B cell (primary cell): Measurements from ENCODE around the gene METRNL.

Source experiments
- EZH2 ChIP-seq: IDR thresholded peaks from 2 replicates; pipeline ENCODE4 v1.6.1; 2012; ENCODE audit warnings: borderline replicate concordance, low read depth, mild to moderate bottlenecking, moderate library complexity, low read length; ENCODE audit not compliant: insufficient read depth, poor library complexity, severe bottlenecking
- TF ChIP-seq, protein P1 (sequence below): fragments of 200-600 bp; IDR thresholded peaks from one replicate; pipeline ENCODE4 v1.8.0; 2022; ENCODE audit warnings: antibody characterized with exemption, mild to moderate bottlenecking

DNA sequence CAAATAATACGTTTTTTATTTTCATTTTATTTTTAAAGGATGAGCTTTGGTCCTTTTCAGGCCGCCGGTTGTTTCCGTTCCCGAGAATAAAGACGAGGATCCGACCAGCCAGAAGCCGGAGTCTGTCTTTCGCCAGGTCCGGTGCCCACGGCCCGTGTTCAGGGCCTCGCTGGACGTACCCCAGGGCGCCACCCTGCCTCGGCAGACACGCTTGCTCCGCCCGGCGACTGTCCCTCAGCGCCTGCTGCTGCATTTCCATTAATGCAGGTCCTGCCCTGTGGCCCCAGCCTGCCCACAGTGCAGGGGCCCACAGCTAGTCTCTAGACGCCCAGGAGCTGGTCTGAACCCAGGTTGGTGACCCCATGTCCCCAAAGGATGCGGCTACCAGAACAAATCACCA, 15.6 kb downstream of the METRNL start:
- TF ChIP-seq, protein P1, sequence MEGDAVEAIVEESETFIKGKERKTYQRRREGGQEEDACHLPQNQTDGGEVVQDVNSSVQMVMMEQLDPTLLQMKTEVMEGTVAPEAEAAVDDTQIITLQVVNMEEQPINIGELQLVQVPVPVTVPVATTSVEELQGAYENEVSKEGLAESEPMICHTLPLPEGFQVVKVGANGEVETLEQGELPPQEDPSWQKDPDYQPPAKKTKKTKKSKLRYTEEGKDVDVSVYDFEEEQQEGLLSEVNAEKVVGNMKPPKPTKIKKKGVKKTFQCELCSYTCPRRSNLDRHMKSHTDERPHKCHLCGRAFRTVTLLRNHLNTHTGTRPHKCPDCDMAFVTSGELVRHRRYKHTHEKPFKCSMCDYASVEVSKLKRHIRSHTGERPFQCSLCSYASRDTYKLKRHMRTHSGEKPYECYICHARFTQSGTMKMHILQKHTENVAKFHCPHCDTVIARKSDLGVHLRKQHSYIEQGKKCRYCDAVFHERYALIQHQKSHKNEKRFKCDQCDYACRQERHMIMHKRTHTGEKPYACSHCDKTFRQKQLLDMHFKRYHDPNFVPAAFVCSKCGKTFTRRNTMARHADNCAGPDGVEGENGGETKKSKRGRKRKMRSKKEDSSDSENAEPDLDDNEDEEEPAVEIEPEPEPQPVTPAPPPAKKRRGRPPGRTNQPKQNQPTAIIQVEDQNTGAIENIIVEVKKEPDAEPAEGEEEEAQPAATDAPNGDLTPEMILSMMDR = no peak
- TF ChIP-seq EZH2 = no peak
